Putamen (tissue), 1 donor: ENCODE measurements around the gene AGAP2.
"Not testable (repeated sequence)": the region's sequence is repeated elsewhere in the genome, so short reads cannot be mapped to it uniquely, and the experiment has no call there.

Source experiments
- DNase-seq: peaks from one replicate; pipeline ENCODE4 v3.0.0-alpha.2; 2016; ENCODE audit warnings: low spot score

Gene AGAP2

DNA sequence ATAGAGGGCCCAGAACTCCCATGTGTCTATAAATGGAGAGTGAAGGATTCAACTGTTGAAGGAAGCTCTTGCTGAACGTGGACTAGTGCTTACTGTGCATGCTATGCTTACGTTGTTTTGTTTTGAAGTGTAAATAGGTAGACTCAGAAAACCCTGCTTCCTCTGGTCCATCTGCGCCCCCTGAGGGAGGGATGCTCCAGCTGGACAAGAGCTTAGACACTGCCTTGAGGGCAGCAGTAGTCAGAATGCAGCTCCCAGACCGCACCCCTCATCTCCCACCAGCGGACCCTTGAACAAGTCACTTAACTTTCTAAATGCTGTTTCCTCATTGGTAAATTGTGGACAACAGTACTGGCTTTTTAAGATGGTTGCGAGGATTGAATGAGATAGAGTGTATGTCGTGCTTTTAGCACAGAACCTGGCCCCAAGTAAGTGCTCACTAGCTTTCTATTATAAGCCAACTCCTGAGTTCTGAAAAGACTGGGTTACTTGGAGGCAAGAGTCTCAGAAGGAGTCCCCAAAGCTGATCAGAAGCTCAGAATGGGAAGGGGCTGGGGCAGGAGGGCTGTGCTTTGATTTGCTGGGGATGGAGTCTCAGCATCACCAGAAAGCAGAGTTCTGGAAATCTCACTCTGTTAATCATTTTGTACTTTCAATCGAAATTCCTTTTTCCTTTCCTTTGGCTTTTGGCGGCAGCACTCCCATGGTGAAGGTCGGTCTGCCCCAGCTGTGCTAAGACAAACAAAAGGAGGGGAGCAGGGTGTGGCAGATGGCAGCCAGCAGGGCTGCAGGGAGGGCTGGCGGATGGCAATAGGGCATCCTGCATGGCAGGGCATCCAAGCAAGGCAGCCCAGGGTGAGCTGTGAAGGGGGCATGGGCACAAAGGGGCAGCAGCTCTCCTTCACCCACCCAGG, 15.6 kb downstream of the AGAP2 start:
- no peak for DNase-seq

- not testable (repeated sequence) for DNase-seq
Observed at GRCh38 chr12:57721846-57722608, 16.5 kb downstream of the AGAP2 start.

- DNase-seq = no peak
Observed at GRCh38 chr12:57720606-57721595, 17.6 kb downstream of the AGAP2 start.

GRCh38 chr12:57719777-57720605, 18.6 kb downstream of the AGAP2 start:
- no peak for DNase-seq

- DNase-seq = no peak
Observed at GRCh38 chr12:57718641-57719528, 19.7 kb downstream of the AGAP2 start.

DNA sequence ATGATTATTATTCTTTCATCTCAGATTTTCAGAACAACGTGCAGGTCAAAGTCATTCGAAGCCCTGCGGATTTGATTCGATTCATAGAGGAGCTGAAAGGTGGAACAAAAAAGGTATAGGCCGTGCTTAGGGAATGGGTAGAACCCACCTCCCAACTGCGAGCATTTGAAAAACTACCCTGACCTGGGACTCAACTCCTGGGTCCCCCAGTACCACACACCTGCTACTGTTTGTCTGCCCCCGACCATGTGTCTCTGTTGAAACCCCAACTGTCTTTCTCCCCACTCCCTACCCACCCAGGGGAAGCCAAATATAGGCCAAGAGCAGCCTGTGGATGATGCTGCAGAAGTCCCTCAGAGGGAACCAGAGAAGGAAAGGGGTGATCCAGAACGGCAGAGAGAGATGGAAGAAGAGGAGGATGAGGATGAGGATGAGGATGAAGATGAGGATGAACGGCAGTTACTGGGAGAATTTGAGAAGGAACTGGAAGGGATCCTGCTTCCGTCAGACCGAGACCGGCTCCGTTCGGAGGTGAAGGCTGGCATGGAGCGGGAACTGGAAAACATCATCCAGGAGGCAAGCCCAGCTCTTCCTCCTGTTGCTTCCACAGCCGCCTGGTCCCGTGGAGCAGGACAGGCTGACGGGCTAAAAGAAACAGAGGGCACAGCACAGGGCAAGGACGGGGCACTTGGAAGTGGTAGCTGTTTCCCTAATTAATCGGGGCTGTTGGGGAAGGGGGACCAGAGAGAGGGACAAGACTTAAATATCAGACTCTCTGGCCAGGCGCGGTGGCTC, 20.5 kb downstream of the AGAP2 start:
- no peak for DNase-seq

GRCh38 chr12:57717131-57717530, 21.4 kb downstream of the AGAP2 start:
- no peak for DNase-seq

- no peak for DNase-seq
Observed at GRCh38 chr12:57716305-57716704, 22.2 kb downstream of the AGAP2 start.

DNA sequence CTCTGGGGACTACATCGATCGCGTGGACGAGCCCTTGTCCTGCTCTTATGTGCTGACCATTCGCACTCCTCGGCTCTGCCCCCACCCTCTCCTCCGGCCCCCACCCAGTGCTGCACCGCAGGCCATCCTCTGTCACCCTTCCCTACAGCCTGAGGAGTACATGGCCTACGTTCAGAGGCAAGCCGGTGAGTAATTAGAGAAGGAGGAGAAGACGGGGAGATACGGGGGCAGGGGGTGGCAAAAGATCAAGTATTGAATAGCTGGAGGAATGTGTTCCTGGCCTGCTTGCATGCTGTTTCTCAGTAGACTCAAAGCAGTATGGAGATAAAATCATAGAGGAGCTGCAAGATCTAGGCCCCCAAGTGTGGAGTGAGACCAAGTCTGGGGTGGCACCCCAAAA, 22.8 kb downstream of the AGAP2 start:
- DNase-seq = no peak

- not testable (repeated sequence) for DNase-seq
Observed at GRCh38 chr12:57715036-57715748, 23.4 kb downstream of the AGAP2 start.

- no peak for DNase-seq
Observed at GRCh38 chr12:57713209-57713608, 25.3 kb downstream of the AGAP2 start.

DNA sequence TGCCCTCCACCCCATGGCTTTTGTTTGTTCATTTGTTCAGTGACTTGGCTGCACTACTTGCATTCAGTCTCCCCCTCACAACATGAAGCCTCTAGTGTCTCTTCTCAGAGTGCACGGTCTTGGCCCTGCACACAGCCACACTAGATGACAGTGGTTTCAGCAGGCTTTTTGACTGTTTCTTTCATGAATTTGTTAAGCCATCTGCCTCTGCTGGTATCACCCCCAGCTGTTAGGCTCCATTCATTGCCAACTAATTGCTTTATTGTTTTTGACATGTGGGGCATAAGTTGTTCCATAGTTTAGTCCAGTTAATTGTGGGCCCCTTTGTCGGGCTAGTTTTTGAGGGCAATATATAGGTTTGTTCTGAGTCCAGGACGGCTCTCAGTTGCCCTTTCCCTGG, 25.8 kb downstream of the AGAP2 start:
- peak; percentile 45 for DNase-seq

DNA sequence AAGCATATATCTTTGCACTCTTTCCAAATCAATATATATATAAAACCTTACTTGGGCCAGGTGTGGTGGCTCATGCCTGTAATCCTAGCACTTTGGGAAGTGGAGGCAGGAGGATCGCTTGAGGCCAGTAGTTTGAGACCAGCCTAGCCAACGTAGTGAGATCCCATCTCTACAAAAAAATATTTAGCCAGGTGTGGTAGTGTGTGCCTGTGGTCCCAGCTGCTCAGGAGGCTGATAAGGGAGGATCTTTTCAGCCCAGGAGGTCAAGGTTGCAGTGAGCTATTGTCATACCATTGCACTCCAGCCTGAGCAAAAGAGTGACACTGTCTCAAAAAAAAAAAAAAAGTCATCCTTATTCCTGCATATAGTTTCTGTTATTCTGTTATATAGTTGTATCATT, 30.2 kb downstream of the AGAP2 start:
- no peak for DNase-seq

- no peak for DNase-seq
Observed at GRCh38 chr12:57707250-57707649, 31.3 kb downstream of the AGAP2 start.

DNA sequence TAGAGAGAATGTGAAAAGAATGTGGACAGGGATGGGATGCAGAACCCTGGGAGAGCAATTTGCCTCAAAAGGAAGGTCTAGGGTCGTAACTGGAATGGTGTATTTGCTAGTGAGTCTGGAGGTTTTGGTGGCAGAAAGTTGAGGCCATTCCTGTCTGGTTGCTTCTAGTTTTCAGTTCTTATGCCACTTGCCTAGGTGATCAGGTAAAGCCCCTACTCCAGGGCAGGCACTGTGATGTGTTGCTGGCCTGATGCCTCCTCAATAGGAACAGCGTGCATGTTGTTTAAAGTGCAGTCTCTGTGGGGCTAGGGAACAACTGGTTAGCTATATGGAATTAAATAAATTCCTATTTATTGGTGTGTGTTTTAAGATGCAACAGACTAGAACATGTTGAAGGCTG, 38.2 kb downstream of the AGAP2 start:
- no peak for DNase-seq

DNA sequence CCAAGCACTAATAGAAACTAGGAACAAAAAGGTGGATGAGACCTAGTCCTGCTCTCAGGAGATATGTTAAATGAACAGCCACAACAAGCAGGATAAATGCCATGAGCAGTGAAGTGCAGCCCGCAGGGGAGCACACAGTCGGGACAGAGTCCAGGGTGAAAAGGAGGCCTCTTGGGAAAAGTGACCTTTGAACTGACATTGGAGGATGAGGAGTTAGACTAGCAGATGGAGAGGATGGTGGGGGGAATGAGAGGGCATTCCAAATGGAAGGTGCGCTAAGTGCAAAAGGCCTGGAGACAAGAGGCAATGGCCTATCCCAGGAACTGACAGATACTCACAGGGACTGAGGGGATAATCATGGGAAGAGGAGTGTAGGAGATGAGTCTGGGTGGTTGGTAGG, 40.1 kb downstream of the AGAP2 start:
- no peak for DNase-seq

DNA sequence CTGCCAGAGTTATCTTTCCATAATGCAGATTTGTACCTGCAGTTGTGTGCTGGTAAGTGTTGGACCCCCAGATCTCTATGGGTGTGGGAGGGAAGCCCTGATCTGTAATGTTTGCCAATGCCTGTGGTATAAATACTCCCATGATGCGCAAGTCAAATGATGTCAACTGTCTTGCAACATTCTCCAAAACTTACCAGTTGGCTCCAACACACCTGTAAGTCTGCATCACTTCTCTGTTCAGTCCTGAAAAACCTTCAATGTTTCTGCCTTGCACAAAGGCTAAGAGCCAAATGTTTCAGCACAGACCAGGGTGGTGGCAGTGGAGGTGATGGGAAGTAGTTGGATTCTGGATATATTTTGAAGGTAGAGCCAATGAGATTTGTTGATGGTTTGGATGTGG, 41.5 kb downstream of the AGAP2 start:
- no peak for DNase-seq

DNA sequence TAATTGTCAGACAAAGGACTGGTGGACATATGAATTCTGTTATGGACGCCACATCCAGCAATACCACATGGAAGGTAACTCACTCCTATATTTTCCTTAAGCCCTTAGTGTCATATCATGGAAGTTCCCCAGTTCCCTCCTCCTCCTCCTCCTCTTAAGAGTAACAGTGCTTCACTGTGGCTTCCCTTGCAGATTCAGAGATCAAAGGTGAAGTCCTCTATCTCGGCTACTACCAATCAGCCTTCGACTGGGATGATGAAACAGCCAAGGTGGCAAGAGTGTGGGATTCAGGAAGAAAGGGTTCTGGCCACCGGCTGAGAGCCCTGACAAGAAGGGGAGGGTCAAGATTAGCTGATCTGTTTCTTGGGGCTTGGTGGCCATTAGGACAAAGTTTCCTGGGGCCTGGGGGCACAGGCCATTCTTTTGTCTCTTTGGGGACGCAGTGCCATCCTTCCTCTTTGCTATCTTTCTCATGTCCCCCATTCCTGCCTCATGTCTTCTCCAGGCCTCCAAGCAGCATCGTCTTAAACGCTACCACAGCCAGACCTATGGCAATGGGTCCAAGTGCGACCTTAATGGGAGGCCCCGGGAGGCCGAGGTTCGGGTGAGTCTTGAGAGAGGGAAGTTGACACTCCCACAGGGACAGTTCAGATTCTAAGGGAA, 42.6 kb downstream of the AGAP2 start:
- DNase-seq = no peak
